PC-3 (cell line): ENCODE results near the gene NTRK2.

Experiments used
- CTCF ChIP-seq: fragments of 300-600 bp; sonication (generic); conservative IDR thresholded peaks from 2 replicates; pipeline ENCODE4 v1.5.1; 2017; ENCODE audit warnings: antibody characterized with exemption, low read depth, mild to moderate bottlenecking, low read length
- EZH2 ChIP-seq: fragments of 300-600 bp; sonication (generic); IDR thresholded peaks from one replicate; pipeline ENCODE4 v1.6.1; 2017; ENCODE audit warnings: antibody characterized with exemption, mild to moderate bottlenecking, low read length; ENCODE audit not compliant: unreplicated experiment
- EZH2phosphoT487 ChIP-seq: fragments of 300-600 bp; sonication (generic); IDR thresholded peaks from 2 replicates; pipeline ENCODE4 v1.6.1; 2018; ENCODE audit warnings: mild to moderate bottlenecking, antibody characterized with exemption, low read length, borderline replicate concordance

- TF ChIP-seq CTCF: no peak
- TF ChIP-seq EZH2: no peak
- no peak for TF ChIP-seq EZH2phosphoT487
These were observed 286.4 kb downstream of the NTRK2 start for GRCh38 chr9:84955971-84956370.
